GM13976 (cell line): ENCODE data around the gene PBX4.

Experiments
- DNase-seq: peaks from one replicate; pipeline ENCODE4 v3.0.0; 2012; ENCODE audit warnings: low spot score
- CTCF ChIP-seq: IDR thresholded peaks from 2 replicates; pipeline ENCODE4 v1.5.1; 2012; ENCODE audit warnings: borderline replicate concordance, mild to moderate bottlenecking; ENCODE audit not compliant: insufficient read depth; ENCODE audit errors: extremely low read depth, missing control alignments, control extremely low read depth
- in situ Hi-C: fragments of 300-500 bp; cut with MboI; formaldehyde crosslinking; loops from one replicate; pipeline ENCODE4 v1.12.0; 2022; ENCODE audit warnings: low sequenced_read_pairs, mixed read lengths, inconsistent platforms; ENCODE audit not compliant: unreplicated experiment

PBX4 gene

DNA sequence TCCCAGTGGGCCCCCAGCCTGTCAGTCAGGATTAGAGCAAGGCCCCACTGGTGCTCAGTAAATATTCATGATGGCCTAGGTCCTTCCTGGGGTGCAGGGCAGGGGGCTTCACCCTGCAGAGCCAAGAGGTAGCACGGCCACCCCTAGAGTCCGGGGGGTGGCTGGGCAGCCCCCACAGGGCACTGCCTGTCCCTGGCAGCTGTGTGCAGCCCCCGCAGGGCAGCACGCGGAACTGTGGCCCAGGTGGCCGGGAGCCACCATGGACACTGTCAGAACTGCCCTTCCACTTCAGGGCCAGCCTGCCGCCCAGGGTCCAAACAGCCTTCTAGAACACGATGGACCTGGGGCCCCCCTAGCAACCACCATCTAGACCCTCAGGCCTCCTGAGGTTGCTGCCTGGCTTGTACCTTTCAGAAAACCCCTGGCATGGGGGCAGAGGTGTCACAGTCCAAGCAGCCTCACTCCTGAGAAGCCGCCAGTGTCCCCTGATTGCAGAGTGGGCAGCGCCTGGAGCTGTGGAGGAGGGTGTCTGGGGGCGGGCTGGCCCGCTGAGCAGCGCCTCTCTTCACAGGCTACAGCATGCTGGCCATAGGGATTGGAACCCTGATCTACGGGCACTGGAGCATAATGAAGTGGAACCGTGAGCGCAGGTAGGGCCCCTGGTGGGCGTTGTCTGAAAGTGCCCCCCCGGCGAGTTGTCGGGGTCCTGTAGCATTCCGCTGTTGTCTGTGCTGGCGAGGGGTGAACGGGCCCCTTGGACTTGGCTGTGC, 92.7 kb downstream of the PBX4 start:
- in situ Hi-C loops = loop anchor here (25.0 kb wide), 1 partner anchor 762 kb away; no protein-coding TSS in a partner anchor
- no peak for DNase-seq
- TF ChIP-seq CTCF = no peak

GRCh38 chr19:19524053-19524452, 94.4 kb downstream of the PBX4 start:
- no peak for TF ChIP-seq CTCF
- DNase-seq = no peak
- in situ Hi-C loops = no loop called here

- no peak for TF ChIP-seq CTCF
Measured at GRCh38 chr19:19523177-19523576, 95.3 kb downstream of the PBX4 start.

GRCh38 chr19:19520989-19521388, 97.5 kb downstream of the PBX4 start:
- in situ Hi-C loops = no loop called here
- DNase-seq = no peak
- TF ChIP-seq CTCF = no peak

More at GRCh38 chr19:19523177-19523576, 95.3 kb downstream of the PBX4 start:
- DNase-seq = no peak
- in situ Hi-C loops = no loop called here

DNA sequence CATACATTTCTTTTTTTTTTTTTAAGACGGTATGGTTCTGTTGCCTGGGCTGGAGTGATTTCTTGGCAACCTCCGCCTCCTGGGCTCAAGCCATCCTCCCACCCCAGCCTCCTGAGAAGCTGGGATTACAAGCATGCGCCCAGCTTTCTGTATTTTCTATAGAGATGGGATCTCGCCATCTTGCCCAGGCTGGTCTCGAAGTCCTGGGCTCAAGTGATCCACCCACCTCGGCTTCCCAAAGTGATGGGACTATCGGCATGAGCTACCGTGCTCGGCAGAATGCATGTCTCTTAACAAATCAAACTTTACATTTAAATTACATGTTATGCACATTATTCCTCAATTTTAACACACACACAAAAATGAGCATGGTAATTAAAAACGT, 101.3 kb downstream of the PBX4 start:
- TF ChIP-seq CTCF = no peak
- in situ Hi-C loops = no loop called here
- DNase-seq = no peak

DNA sequence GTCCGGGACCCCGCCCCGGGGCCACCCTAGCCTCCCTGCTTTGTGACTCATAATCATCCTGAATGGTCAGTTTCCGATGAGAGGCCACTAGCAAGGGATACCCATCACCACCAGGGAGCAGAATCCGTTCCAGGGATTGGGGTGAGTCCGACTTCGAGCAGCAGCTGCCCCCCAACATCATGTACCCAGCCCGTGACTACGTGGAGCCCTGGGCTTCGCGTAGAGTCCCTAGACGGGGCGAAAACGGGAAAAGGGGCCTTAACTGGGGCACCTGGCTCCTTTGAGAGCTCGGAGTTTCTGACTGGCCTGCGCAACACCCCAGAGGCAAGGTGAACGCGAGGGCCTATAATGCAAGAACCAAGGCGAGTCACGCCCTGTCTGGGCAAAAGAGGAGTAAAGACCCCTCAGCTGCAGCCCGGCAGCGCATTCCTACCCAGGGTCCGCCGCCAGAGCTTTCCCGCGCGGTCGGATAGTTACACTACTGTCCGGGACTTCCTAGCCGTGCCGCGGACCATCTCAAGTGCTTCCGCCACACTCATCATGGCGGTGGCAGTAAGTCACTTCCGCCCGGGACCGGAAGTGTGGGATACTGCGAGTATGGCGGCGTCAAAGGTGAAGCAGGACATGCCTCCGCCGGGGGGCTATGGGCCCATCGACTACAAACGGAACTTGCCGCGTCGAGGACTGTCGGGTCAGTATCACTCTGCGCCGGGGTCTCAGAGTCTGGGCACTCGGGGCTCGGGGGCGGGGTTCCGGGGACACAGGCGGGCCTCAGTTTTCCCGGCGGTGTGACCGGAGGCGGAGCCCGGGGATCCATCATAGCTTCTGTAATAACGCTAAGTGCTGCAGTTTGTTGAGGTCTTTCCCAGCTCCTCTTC, 102.6 kb downstream of the PBX4 start, which contains the start of gene NDUFA13:
Gene NDUFA13, plus strand, starts transcription at position 584 of the 878 bp plus-strand sequence. Its CDS starts 14 bp downstream, at position 598.
- in situ Hi-C loops = no loop called here
- peak; percentile 96 for DNase-seq
- TF ChIP-seq CTCF = no peak
